Skin epidermis (tissue), 12 donors: Measurements from ENCODE around the gene PRDM16.
"Not testable (repeated sequence)": the region's sequence is repeated elsewhere in the genome, so short reads cannot be mapped to it uniquely, and the experiment has no call there.

Source experiments
- H3K27ac ChIP-seq, 21 experiments: fragments of 200-600 bp; sonication (generic) in 11 of 21; one replicate each; pipeline ENCODE4 v1.5.0; 2020; ENCODE audit warnings: mild to moderate bottlenecking in 3 of 21, inconsistent platforms in 2 of 21, moderate library complexity in 2 of 21
- H3K4me3 ChIP-seq, 7 experiments: fragments of 200-600 bp; sonication (generic) in 2 of 7; one replicate each; pipeline ENCODE4 v1.5.0; 2020; ENCODE audit warnings: inconsistent platforms in 2 of 7, mild to moderate bottlenecking in 2 of 7, moderate library complexity in 1 of 7

Gene PRDM16

GRCh38 chr1:3077561-3077960 lies 8.6 kb downstream of the PRDM16 start:
- H3K4me3 ChIP-seq: no peak overlapping the region
- no peak overlapping the region for H3K27ac ChIP-seq

- Histone ChIP-seq H3K4me3 (no peak overlapping the region), H3K27ac (no peak overlapping the region)
Observed at GRCh38 chr1:3078430-3078861, 9.4 kb downstream of the PRDM16 start.

GRCh38 chr1:3078871-3079270 lies 9.9 kb downstream of the PRDM16 start:
- Histone ChIP-seq H3K27ac (no peak overlapping the region), H3K4me3 (no peak overlapping the region)

- Histone ChIP-seq H3K27ac (no peak overlapping the region), H3K4me3 (no peak overlapping the region)
Observed at GRCh38 chr1:3079381-3080052, 10.5 kb downstream of the PRDM16 start.

- no peak overlapping the region for H3K27ac ChIP-seq
- no peak overlapping the region for H3K4me3 ChIP-seq
Observed at GRCh38 chr1:3080053-3080955, 11.3 kb downstream of the PRDM16 start.

- Histone ChIP-seq H3K27ac (no peak overlapping the region), H3K4me3 (no peak overlapping the region)
Observed at GRCh38 chr1:3081171-3081683, 12.2 kb downstream of the PRDM16 start.

- H3K27ac ChIP-seq: no peak overlapping the region
- no peak overlapping the region for H3K4me3 ChIP-seq
Observed at GRCh38 chr1:3082051-3082450, 13.0 kb downstream of the PRDM16 start.

GRCh38 chr1:3082571-3083516 lies 13.8 kb downstream of the PRDM16 start:
- H3K4me3 ChIP-seq: no peak overlapping the region
- H3K27ac ChIP-seq: peak overlapping the region in 1 of 21 experiments; percentile 3

- no peak overlapping the region for H3K4me3 ChIP-seq
Observed at GRCh38 chr1:3084154-3084553, 15.2 kb downstream of the PRDM16 start.

GRCh38 chr1:3084726-3085125 lies 15.7 kb downstream of the PRDM16 start:
- no peak overlapping the region for H3K4me3 ChIP-seq
- H3K27ac ChIP-seq: peak overlapping the region in 1 of 21 experiments; percentile 22

More at GRCh38 chr1:3084154-3084553, 15.2 kb downstream of the PRDM16 start:
- no peak overlapping the region for H3K27ac ChIP-seq

GRCh38 chr1:3085721-3086120 lies 16.7 kb downstream of the PRDM16 start:
- Histone ChIP-seq H3K4me3 (no peak overlapping the region), H3K27ac (no peak overlapping the region)

- Histone ChIP-seq H3K4me3 (no peak overlapping the region), H3K27ac (no peak overlapping the region)
Observed at GRCh38 chr1:3086272-3086974, 17.4 kb downstream of the PRDM16 start.

- Histone ChIP-seq H3K27ac (no peak overlapping the region), H3K4me3 (no peak overlapping the region)
Observed at GRCh38 chr1:3087049-3087448, 18.0 kb downstream of the PRDM16 start.

GRCh38 chr1:3087946-3088668 lies 19.1 kb downstream of the PRDM16 start:
- not testable (repeated sequence) for H3K4me3 ChIP-seq, H3K27ac ChIP-seq

- H3K4me3 ChIP-seq: no peak overlapping the region
Observed at GRCh38 chr1:3089490-3089889, 20.5 kb downstream of the PRDM16 start.

GRCh38 chr1:3091334-3091733 lies 22.3 kb downstream of the PRDM16 start:
- Histone ChIP-seq H3K4me3 (no peak overlapping the region), H3K27ac (no peak overlapping the region)

More at GRCh38 chr1:3089490-3089889, 20.5 kb downstream of the PRDM16 start:
- H3K27ac ChIP-seq: no peak overlapping the region

GRCh38 chr1:3092530-3092929 lies 23.5 kb downstream of the PRDM16 start:
- no peak overlapping the region for H3K27ac ChIP-seq
- no peak overlapping the region for H3K4me3 ChIP-seq

GRCh38 chr1:3093898-3094626 lies 25.1 kb downstream of the PRDM16 start:
- no peak overlapping the region for H3K27ac ChIP-seq
- H3K4me3 ChIP-seq: no peak overlapping the region
